Uterus (tissue), 2 donors: ENCODE results near the gene RANBP1.

ENCODE experiments used
- POLR2A ChIP-seq, 2 donors: fragments of 450-650 bp; IDR thresholded peaks; one replicate each; pipeline ENCODE4 v1.6.1; 2016; ENCODE audit warnings: antibody characterized with exemption in 2 of 2, mild to moderate bottlenecking in 1 of 2, moderate library complexity in 1 of 2
- TF ChIP-seq, protein P1 (sequence below), 4 experiments: fragments of 200-600 bp in 2 of 4; fragments of 450-650 bp in 2 of 4; sonication (generic) in 2 of 4; IDR thresholded peaks; one replicate each; pipeline ENCODE4 v1.5.1; 2016 to 2019; ENCODE audit warnings: antibody characterized with exemption in 4 of 4, mild to moderate bottlenecking in 2 of 4, moderate library complexity in 1 of 4

DNA sequence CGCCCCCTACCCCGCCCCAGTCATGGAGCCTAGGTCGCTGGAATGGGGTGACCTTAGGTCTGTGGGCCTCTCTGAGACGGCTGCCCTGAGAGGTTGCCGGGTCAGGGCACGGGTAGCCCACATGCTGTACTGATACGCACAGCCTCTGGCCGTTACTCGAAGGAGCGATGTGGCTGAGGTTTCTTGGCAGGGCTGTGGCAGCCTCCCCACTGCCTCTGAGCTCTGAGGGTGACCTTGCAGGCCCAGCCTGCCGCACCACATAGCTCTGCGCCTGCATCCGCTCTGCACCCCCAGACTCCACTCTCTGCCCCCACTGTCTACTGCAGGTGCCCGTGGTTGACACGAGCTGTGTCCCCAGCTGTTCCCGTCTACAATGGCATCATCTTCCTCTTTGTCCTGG lies 23.0 kb downstream of the RANBP1 start:
- no peak for TF ChIP-seq POLR2A (IDR thresholded peaks at IDR 0.05)
- TF ChIP-seq, protein P1, sequence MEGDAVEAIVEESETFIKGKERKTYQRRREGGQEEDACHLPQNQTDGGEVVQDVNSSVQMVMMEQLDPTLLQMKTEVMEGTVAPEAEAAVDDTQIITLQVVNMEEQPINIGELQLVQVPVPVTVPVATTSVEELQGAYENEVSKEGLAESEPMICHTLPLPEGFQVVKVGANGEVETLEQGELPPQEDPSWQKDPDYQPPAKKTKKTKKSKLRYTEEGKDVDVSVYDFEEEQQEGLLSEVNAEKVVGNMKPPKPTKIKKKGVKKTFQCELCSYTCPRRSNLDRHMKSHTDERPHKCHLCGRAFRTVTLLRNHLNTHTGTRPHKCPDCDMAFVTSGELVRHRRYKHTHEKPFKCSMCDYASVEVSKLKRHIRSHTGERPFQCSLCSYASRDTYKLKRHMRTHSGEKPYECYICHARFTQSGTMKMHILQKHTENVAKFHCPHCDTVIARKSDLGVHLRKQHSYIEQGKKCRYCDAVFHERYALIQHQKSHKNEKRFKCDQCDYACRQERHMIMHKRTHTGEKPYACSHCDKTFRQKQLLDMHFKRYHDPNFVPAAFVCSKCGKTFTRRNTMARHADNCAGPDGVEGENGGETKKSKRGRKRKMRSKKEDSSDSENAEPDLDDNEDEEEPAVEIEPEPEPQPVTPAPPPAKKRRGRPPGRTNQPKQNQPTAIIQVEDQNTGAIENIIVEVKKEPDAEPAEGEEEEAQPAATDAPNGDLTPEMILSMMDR (IDR thresholded peaks at IDR 0.05) = no peak
